ENCODE results near the gene LIPM.

Gene LIPM

GRCh38 chr10:88802523-88803285 is at the start of gene LIPM:
Gene LIPM, plus strand, starts transcription at chr10:88802730. Its CDS starts 167 bp downstream, at chr10:88802897.
- no peak for DNase-seq

GRCh38 chr10:88754287-88754686 is 48.2 kb upstream of the LIPM start:
- no peak for DNase-seq

GRCh38 chr10:88755753-88756152 is 46.8 kb upstream of the LIPM start:
- DNase-seq = no peak

- DNase-seq = no peak
Measured at GRCh38 chr10:88756660-88757059, 45.9 kb upstream of the LIPM start.

- no peak for DNase-seq
Measured at GRCh38 chr10:88759366-88760101, 43.0 kb upstream of the LIPM start, which contains the start of gene LIPN. Gene LIPN, plus strand, starts transcription at chr10:88760020. Its CDS starts 1,386 bp downstream, at chr10:88761406.

- no peak for DNase-seq
Measured at GRCh38 chr10:88762906-88763305, 39.6 kb upstream of the LIPM start.

GRCh38 chr10:88763441-88763840 is 39.1 kb upstream of the LIPM start:
- DNase-seq = no peak

GRCh38 chr10:88764110-88764509 is 38.4 kb upstream of the LIPM start:
- DNase-seq = no peak

- DNase-seq = no peak
Measured at GRCh38 chr10:88765816-88766215, 36.7 kb upstream of the LIPM start.

GRCh38 chr10:88769384-88769783 is 33.1 kb upstream of the LIPM start:
- DNase-seq = no peak

- no peak for DNase-seq
Measured at GRCh38 chr10:88781206-88781605, 21.3 kb upstream of the LIPM start.

- no peak for DNase-seq
Measured at GRCh38 chr10:88782222-88782621, 20.3 kb upstream of the LIPM start.

- no peak for DNase-seq
Measured at GRCh38 chr10:88783724-88784123, 18.8 kb upstream of the LIPM start.

- DNase-seq = no peak
Measured at GRCh38 chr10:88786032-88786770, 16.3 kb upstream of the LIPM start.

- DNase-seq = no peak
Measured at GRCh38 chr10:88787463-88787862, 15.1 kb upstream of the LIPM start.

GRCh38 chr10:88788924-88789323 is 13.6 kb upstream of the LIPM start:
- no peak for DNase-seq

GRCh38 chr10:88791924-88792323 is 10.6 kb upstream of the LIPM start:
- DNase-seq = no peak

- no peak for DNase-seq
Measured at GRCh38 chr10:88792661-88793060, 9.9 kb upstream of the LIPM start.

GRCh38 chr10:88793712-88794299 is 8.7 kb upstream of the LIPM start:
- DNase-seq = no peak

GRCh38 chr10:88794731-88795130 is 7.8 kb upstream of the LIPM start:
- DNase-seq = no peak

GRCh38 chr10:88800152-88801125 is 2.1 kb upstream of the LIPM start:
- no peak for DNase-seq

GRCh38 chr10:88803641-88804040 is 1.1 kb downstream of the LIPM start:
- no peak for DNase-seq
